Spleen (tissue), 11 donors: ENCODE data around the gene COTL1. TPM values are rescaled to one million over a fixed set of nuclear protein-coding genes. Genes with fewer than 3 reads are reported as not detected.

Source experiments
- DNase-seq: peaks from one replicate; pipeline ENCODE4 v3.0.0-alpha.2; 2020
- H3K27ac ChIP-seq, 8 donors: fragments of 200-600 bp; sonication (generic) in 7 of 8; 1 replicate in 4 of 8; 2 replicates in 4 of 8; pipeline versions ENCODE4 v1.5.0 to v1.8.0; 2016 to 2021; ENCODE audit warnings: inconsistent platforms in 4 of 8, mild to moderate bottlenecking in 4 of 8, moderate library complexity in 1 of 8
- H3K27me3 ChIP-seq, 7 donors: fragments of 200-600 bp; sonication (generic) in 6 of 7; replicated peaks in 1 of 7; 1 replicate in 4 of 7; 2 replicates in 3 of 7; pipeline versions ENCODE4 v1.5.0 to v1.8.0; 2016 to 2021; ENCODE audit warnings: inconsistent platforms in 3 of 7, mild to moderate bottlenecking in 1 of 7
- H3K36me3 ChIP-seq, 6 donors: fragments of 200-600 bp; sonication (generic) in 5 of 6; 1 replicate in 4 of 6; 2 replicates in 2 of 6; pipeline versions ENCODE4 v1.5.0 to v1.8.0; 2016 to 2021; ENCODE audit warnings: inconsistent platforms in 2 of 6
- H3K4me1 ChIP-seq, 6 donors: fragments of 200-600 bp; sonication (generic) in 5 of 6; 1 replicate in 3 of 6; 2 replicates in 3 of 6; pipeline versions ENCODE4 v1.5.0 to v1.8.0; 2016 to 2021; ENCODE audit warnings: inconsistent platforms in 3 of 6
- H3K4me3 ChIP-seq, 8 donors: fragments of 200-600 bp; sonication (generic) in 7 of 8; 1 replicate in 4 of 8; 2 replicates in 4 of 8; pipeline versions ENCODE4 v1.5.0 to v1.8.0; 2016 to 2021; ENCODE audit warnings: inconsistent platforms in 4 of 8, mild to moderate bottlenecking in 4 of 8, moderate library complexity in 2 of 8
- H3K9me3 ChIP-seq, 8 donors: fragments of 200-600 bp; sonication (generic) in 7 of 8; 1 replicate in 4 of 8; 2 replicates in 4 of 8; pipeline versions ENCODE4 v1.5.0 to v1.8.0; 2016 to 2021; ENCODE audit warnings: inconsistent platforms in 4 of 8
- POLR2A ChIP-seq, 3 donors: fragments of 450-650 bp; IDR thresholded peaks; one replicate each; pipeline ENCODE4 v1.5.1; 2017; ENCODE audit warnings: antibody characterized with exemption in 3 of 3, mild to moderate bottlenecking in 1 of 3
- POLR2AphosphoS5 ChIP-seq, 3 donors: sonication (generic); formaldehyde crosslinking; IDR thresholded peaks; one replicate each; pipeline ENCODE4 v1.5.1; 2017; ENCODE audit warnings: antibody characterized with exemption in 3 of 3
- WGBS, 5 donors: extraction: QIAGEN DNeasy Blood & Tissue Kit in 3 of 5; methylation state at CpG; one replicate each; pipeline versions ENCODE4 v1.1.5 to v1.1.7; 2013 to 2018; 5-methylcytosine and 5-hydroxymethylcytosine counted together
- intact Hi-C: fragments of 100-400 bp; cut with DNase I; formaldehyde crosslinking; loops from one replicate; pipeline ENCODE4 v1.15.0; 2023; ENCODE audit warnings: low total_unique reads
- polyA plus RNA-seq, 3 donors: library from polyadenylated mRNA; stranded (reverse); fragments of 200-250 nt; gene quantifications; one replicate each; pipeline ENCODE4 v1.2.1, GENCODE V29; 2013
- total RNA-seq, 7 donors: library from RNA; depleted of rRNA in 3 of 7; stranded (reverse); fragments of >200 nt in 3 of 7; fragmentation: NEBNext Ultra II Directional in 4 of 7; extraction: Animal tissue kit (Norgen Biotek cat#: 25700) in 4 of 7; gene quantifications; one replicate each; pipeline versions ENCODE4 v1.1.0 to v1.2.1, GENCODE V29; 2016 to 2021
- TF ChIP-seq, protein P1 (sequence below), 11 experiments: fragments of 200-600 bp in 7 of 11; fragments of 450-650 bp in 4 of 11; sonication (generic) in 4 of 11; IDR thresholded peaks in 8 of 11; conservative IDR thresholded peaks in 3 of 11; 1 replicate in 7 of 11; 2 replicates in 4 of 11; pipeline versions ENCODE4 v1.4.0 to v1.8.0; 2016 to 2021; ENCODE audit warnings: antibody characterized with exemption in 11 of 11, inconsistent platforms in 4 of 11, mild to moderate bottlenecking in 1 of 11
- donor health status: healthy with polysubstance abuse.
- donor health status: DM: no; HTN: no; CAD: no; lungs with moderate emphysema.
- donor health status: DM: no; HTN: no; CAD: no.
- donor health status: Bipolar disorder and iron deficiency.
- donor health status: healthy.
- donor health status: DM: no; HTN: no; CAD: no.
- donor health status: DM: yes; HTN: yes; CAD: no.

The COTL1 gene
- total and polyA plus RNA-seq, 10 donors: 284 to 655 (median 397) TPM

DNA sequence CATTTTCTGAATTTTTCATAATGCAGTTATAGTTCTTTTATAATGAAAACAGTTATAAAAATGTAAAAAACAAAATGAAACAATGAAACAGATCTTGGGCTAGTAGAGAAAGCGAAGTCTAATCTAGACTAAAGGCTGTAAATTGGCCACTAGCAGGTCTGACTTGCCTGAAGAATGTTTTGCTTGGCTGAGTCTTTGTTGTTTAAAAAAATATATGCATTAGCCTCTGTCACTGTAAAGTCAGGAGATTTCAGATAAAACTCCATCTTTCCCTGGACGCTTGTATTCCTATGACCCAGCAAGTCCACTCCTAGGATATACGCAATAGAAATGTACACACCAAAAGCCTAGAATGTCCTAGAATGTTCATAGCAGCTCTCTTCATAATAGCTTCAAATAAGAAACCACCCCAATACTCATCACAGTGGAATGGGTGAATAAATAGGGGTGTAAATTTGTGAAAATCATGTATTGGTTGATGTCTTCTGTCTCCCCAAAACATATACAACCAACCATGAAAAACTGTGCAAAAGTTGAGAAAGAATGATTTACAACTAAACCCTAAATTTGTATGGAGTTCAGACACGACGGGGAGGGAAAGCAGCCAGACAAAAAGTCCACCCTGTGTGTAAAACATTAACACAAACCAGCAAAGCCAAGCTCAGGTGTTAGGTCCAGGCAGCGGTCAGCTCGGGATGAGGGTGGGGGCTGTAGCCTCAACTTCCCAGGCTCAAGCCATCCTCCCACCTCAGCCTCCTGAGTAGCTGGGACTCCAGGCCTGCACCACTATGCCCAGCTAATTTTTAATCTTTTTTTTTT is 75.7 kb downstream of the COTL1 start:
- Histone ChIP-seq H3K4me3 (no peak overlapping the region), H3K9me3 (no peaks in the 10 kb centered on the region), H3K27me3 (peaks cover 0 to 12% (median 0%) of the 10 kb centered on the region in 7 donors), H3K4me1 (peaks cover 0 to 35% (median 10%) of the 10 kb centered on the region in 6 donors), H3K27ac (no peak overlapping the region), H3K36me3 (no peaks in the 10 kb centered on the region)
- 93 to 96% (median 94%) methylated on average over 7 of the region's 7 CpGs for WGBS, 5 donors
- DNase-seq: peak; percentile 18
- no peak for TF ChIP-seq POLR2A (IDR thresholded peaks at IDR 0.05)
- no peak for TF ChIP-seq POLR2AphosphoS5 (IDR thresholded peaks at IDR 0.05)
- TF ChIP-seq, protein P1, sequence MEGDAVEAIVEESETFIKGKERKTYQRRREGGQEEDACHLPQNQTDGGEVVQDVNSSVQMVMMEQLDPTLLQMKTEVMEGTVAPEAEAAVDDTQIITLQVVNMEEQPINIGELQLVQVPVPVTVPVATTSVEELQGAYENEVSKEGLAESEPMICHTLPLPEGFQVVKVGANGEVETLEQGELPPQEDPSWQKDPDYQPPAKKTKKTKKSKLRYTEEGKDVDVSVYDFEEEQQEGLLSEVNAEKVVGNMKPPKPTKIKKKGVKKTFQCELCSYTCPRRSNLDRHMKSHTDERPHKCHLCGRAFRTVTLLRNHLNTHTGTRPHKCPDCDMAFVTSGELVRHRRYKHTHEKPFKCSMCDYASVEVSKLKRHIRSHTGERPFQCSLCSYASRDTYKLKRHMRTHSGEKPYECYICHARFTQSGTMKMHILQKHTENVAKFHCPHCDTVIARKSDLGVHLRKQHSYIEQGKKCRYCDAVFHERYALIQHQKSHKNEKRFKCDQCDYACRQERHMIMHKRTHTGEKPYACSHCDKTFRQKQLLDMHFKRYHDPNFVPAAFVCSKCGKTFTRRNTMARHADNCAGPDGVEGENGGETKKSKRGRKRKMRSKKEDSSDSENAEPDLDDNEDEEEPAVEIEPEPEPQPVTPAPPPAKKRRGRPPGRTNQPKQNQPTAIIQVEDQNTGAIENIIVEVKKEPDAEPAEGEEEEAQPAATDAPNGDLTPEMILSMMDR (IDR thresholded peaks at IDR 0.05 in 8 of 11, conservative IDR thresholded peaks at IDR 0.05 in 3 of 11): no peak
- intact Hi-C loops: no loop called here

DNA sequence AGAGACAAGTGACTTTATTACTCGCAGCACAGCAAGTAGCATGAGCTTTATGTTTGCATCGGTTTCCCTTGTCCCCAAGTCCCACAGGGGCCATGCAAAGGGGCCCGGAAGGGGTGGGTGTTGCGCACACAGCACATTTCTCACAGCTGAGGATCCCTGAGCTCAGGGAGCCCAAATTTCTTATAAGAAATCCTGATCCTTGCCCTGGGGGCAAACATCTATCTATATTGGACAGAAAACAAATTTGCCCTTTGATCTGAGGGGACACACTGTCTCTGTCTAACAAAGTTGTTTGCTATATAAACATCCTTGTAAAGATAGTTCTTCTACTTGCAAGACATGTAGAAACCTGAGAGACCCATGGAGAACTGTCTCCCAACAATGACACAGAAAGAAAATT is 77.7 kb downstream of the COTL1 start:
- Histone ChIP-seq H3K27ac (no peak overlapping the region), H3K4me1 (peaks cover 0 to 28% (median 11%) of the 10 kb centered on the region in 6 donors), H3K4me3 (no peak overlapping the region), H3K9me3 (no peaks in the 10 kb centered on the region), H3K36me3 (no peaks in the 10 kb centered on the region), H3K27me3 (peaks cover 0 to 11% (median 0%) of the 10 kb centered on the region in 7 donors)
- DNase-seq: peak; percentile 18
- intact Hi-C loops: no loop called here
- WGBS, 5 donors: 91 to 99% (median 95%) methylated on average over 4 of the region's 4 CpGs
- TF ChIP-seq, protein P1 (IDR thresholded peaks at IDR 0.05 in 8 of 11, conservative IDR thresholded peaks at IDR 0.05 in 3 of 11): no peak
- TF ChIP-seq POLR2AphosphoS5 (IDR thresholded peaks at IDR 0.05) (no peak), POLR2A (IDR thresholded peaks at IDR 0.05) (no peak)

- intact Hi-C loops: no loop called here
- DNase-seq: peak; percentile 9
- Histone ChIP-seq H3K4me3 (no peak overlapping the region), H3K9me3 (no peaks in the 10 kb centered on the region), H3K27me3 (no peaks in the 10 kb centered on the region), H3K27ac (peak overlapping the region in 4 of 8 donors; percentile 35 to 65 (median 62)), H3K36me3 (no peaks in the 10 kb centered on the region), H3K4me1 (peaks cover under 1 to 27% (median 11%) of the 10 kb centered on the region in 6 donors)
- 92 to 97% (median 94%) methylated on average over 6 of the region's 6 CpGs for WGBS, 5 donors
- TF ChIP-seq, protein P1 (IDR thresholded peaks at IDR 0.05 in 8 of 11, conservative IDR thresholded peaks at IDR 0.05 in 3 of 11): no peak
- no peak for TF ChIP-seq POLR2AphosphoS5 (IDR thresholded peaks at IDR 0.05)
- TF ChIP-seq POLR2A (IDR thresholded peaks at IDR 0.05): no peak
Observed at GRCh38 chr16:84538222-84538840, 79.5 kb downstream of the COTL1 start.
